Stimulated activated CD4-positive, alpha-beta T cell treated with anti-CD3 and anti-CD28 coated beads, TNF-alpha, amount 100 ng/mL, for 4 hours (primary cell): ENCODE results near the gene MAP3K13.

Source experiments
- DNase-seq, 3 experiments: peaks; one replicate each; pipeline ENCODE4 v3.0.0-alpha.2; 2020; ENCODE audit warnings: low read depth in 3 of 3

MAP3K13 gene

DNA sequence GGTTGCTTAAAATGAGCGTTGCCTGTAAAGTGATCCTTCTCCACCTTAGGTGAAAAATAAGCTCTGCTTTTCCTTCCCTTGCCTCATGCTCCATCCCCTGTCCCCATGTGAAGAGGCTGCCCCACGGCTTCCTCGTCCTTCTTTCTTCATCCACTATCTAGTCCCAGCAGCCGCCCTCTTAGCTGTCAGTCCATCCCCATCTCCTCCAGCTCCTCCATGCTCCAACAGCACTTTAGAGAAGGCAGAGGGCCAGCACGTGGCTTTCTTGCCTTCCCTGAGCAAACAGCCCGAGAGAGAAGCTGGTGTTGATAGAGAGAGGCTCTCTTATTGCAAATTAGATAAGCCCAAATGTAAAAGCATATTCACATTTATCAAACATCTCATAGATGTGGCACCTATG lies 144.9 kb downstream of the MAP3K13 start:
- no peak for DNase-seq

DNA sequence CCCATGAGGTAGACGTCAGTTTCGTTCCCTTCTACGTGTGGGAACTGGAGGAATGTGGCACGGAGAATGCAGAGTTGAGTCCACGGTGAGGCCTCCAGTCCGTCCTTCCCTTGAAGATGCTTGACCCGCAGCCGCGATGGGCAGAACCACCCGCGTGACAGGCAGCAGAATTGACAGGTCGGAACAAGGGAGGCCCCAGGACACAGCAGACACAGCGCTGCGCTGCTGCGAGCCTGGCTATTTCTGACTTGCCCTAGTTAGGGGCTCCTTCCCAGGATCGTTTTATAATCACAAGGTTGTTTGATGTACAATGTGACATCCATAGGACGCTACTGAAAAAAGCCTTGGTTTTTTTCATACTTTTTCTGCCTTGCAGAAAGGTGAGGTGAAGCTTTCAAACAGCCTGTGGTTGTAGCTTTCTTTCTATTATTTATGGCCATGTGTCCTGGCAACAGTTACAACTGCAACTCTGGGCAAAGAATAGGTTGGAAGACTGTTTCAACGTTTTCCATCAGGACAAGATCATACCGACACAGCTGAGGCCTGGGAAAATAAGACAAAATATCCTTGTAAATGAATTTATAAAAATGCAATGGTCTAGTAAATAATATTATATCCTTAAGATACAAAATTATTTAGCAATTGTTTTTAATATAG lies 145.5 kb downstream of the MAP3K13 start:
- no peak for DNase-seq

DNA sequence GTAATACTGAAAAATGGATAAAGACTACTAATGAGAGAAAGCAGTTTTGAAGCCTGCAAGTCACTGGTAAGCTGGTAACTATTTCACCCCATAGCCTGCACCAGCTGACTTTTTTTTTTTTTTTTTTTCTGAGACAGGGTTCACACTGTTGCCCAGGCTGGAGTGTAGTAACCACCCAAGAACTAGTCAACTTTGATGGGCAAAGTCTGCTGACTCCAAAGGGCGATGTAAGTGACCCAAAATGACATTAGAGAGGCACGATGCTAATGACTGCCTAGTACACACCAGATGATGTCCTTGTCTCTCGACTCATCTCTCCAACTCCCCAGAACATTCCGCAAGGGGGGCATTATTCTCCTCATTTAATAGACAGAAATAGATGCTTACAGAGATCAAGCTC lies 148.8 kb downstream of the MAP3K13 start:
- DNase-seq: no peak

DNA sequence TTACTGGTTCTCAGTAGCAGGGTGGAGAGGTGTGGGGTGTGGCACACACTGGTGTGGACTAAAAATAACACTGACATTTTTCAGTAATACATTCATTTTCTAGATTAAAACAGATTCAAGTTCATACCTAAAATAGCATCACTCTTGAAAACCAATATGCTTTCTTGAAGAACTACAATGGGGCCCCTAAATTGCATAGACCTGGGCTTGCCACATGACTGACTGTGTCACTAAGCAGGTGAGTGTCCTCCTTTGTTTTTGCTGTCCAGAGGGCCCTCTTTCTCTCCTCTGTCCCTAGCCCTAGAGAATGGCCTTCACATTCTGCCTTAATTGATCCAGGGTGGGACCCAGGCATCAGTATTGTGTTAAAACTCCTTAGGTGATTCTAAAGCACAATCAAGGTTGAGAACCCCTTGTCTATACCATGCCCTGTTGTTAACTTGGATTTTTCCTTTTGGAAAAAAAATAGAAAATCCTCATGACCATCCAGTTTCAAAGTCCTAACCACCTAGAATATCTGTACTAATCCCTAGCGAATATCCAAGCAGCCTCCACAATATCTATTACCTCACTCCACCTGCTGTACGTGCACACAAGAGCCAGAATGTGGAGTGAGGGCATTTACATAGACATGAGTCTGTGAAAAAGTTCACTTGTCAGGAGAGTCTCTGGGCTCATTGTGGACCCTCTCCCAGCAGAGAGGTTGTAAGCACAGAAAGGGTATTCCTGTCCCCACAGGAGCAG lies 154.6 kb downstream of the MAP3K13 start:
- no peak for DNase-seq

DNA sequence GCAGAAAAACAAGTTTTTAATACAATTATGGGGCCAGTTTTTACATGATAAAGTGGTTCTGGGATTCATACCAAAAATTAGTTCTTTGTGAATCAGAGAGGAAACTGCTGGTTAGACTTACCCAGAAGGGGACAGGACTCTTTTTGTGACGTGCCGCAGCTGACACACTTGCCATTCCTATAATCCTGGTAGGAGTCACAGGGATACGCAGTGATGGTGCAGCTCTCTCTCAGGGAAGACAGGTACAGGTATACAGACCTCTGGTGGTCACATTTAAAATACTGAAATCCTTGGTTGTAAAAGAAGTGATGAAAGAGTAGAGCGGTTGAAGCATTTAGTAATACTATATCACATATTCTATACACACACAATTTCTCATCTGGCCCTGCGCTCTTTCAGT lies 156.1 kb downstream of the MAP3K13 start:
- DNase-seq: no peak

DNA sequence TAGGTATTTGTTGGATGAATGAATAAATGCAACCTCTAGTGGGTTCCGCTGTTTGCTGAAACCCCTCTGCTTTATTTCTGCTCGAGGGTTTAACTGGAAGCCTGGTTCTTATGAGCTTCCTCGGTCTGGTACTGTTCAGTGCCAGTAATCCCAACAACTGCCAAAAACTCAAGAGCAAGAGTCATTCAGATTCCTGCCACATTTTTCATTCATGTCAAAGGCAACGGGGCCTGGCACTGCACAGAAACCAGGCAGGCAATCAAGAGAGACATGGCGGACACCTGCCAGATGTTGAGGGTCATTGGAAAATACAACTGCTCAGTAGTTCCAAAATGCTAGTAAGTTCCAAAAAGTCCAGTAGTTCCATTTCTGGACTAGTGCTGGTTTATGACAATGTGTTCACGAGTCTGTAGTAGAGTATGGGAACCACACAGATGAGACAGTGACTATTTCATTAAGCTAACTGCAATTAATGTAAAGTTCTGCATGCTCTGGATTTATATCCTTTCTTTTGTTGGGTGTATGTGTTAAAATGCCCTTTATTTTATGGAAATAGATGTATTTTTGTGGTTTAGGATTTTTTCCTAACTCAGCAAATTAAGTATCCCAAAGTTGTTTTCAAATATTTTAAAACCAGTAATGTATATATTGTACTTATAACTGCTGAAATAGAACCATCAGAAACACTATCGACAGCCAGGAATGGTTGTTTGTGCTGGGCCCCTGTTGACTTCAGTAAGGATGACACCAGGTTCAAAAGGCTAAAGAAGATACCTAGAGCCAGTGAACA lies 158.6 kb downstream of the MAP3K13 start:
- DNase-seq: no peak

DNA sequence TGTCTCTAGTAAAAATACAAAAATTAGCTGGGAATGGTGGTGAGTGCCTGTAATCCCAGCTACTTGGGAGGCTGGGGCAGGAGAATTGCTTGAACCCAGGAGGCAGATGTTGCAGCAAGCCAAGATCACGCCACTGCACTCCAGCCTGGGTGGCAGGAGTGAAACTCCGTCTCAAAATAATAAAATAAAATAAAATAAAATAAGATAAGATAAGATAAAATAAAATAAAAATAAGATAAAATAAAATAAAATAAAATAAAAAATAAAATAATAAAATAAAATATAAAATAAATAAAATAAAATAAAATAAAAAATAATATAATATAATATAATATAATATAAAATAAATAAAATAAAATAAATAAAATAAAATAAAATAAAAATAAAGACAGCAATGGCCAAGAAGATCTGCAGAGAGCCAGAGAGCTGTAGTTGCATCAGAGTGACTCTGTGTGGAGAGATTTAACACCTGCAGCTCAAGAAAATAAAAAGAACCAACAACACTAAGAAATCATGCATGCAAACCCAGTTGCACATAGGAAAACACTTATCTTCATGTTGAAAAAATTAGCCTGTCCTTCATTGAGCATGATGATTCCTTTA lies 163.5 kb downstream of the MAP3K13 start:
- DNase-seq: no peak

DNA sequence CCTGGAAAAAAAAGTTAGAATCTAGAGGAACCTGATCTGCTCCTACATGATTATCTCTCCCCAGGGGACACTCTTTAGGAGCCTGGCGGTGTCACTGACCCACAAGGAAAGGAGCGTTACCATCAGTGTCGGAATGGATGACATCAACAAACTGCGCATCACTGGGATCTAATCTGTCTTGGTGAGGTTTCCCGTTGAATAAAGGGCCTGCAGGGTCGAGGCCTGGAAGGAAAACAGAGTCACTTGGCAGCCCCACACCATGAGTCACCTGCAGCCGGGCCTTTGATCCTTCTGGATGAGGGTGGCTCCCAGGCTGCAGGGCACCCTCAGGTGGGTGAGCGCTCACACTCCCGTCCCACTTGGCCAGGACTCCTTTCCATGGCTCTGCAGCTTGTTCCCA lies 164.4 kb downstream of the MAP3K13 start:
- no peak for DNase-seq

DNA sequence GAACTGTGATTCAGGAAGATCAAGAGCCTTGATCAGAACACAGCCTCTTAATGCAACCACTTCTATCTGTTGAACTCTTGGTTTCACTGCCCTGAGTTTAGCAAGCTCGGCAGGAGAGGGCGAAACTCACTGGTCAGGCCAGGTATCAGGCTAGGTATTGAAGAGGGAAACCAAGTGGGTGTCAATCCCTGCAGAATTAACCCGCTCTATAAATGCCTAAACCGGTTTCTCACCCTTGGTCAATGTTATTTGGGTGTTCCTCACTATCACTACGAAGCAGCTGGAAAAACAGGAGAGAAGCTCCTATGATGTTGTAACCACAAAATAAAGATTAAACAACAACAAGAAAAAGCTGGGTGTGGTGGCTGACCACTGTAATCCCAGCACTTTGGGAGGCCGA lies 165.6 kb downstream of the MAP3K13 start:
- DNase-seq: no peak

DNA sequence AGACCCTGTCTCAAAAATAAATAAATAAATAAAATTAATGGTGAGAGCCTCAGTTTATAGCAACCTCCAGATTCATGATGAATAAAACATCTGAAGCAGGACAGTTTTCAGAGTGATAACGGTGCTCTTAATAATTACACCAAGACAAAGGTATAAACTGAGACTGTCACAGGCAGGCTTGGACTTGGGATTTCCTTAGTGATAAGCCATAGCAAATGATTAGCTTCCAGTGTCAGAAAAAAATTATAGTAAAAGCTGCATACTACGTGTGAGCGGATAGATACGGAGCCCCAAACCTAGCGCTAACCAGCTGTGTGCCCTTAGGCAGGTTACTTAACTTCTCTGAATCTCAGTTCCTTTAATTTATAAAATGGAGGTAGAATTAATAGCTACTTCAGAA lies 167.9 kb downstream of the MAP3K13 start:
- DNase-seq: no peak

DNA sequence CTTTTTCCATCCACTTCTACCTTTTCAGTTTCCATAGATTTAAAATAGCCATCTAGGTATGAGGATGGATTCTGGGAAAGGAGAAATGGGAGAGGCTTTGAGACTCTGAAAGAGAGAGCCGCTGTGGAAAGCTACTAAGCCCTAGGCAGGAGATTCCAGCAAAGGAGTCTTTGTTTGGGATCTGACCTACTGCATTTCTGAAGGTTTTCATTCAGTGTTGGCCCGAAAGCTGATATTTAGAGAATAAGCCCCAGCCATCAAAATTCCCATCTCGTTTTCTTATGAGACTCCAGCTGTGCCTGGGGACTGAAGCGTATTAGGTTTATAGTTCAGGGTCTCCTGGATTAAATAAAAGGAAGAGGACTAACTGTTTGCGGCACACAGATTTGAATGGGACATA lies 170.0 kb downstream of the MAP3K13 start:
- DNase-seq: no peak

DNA sequence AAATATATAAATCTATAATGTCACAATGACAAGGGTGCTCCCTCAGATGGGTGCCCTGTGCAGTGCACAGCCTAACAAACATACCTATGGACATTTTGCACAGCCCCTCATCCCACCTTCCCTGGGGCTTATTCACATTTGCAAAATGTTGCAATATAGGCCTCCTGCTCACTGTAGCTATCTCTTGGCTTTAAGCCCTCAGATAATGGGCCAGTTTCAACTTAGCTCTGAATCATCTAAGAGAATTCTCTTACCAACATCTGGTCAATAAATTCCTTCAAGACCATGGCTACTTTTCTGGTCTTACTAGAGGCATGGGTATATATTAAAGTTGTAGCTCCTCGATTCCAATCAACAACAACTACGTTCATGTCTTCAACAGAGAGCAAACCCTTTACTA lies 171.6 kb downstream of the MAP3K13 start:
- no peak for DNase-seq

DNA sequence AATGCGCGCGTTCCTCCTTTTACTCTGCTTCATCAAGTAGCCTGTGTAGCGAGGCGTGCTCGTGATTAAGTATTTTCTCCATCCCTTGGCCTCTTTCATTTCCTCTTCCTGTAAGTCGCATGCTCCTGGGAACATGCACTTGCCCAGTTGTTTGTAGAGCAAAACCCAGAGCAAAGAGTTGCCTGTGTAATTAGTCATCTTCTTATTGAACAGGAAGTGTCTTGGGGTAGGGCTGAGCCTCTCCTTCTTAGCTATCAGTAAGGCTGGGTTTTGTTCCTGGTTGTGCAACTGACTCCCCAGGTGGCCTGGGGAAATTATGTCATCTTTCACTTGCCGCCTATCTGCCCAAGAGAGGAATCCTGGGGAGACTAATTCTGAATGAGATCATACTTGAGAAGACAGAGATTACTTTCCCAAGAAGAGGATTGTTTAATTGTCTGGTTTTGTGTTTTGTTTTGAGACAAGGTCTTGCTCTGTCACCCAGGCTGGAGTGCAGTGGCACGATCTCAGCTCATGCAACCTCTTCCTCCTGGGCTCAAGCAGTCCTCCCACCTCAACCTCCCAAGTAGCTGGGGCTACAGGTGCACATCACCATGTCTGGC lies 174.5 kb downstream of the MAP3K13 start:
- DNase-seq: no peak
